ENCODE results near the gene LCE1D.

- TF ChIP-seq CTCF (IDR thresholded peaks at IDR 0.05) = no peak
- TF ChIP-seq POLR2AphosphoS5 (IDR thresholded peaks at IDR 0.05) = no peak
- TF ChIP-seq POLR2A (IDR thresholded peaks at IDR 0.05) = no peak
These were observed at the start of gene LCE1D for GRCh38 chr1:152796421-152796820.

All from breast epithelium (tissue), 3 donors.